ENCODE measurements around the gene ZBTB49. TPM values are rescaled to one million over a fixed set of nuclear protein-coding genes. Genes with fewer than 3 reads are reported as not detected.

Gene ZBTB49
- total RNA-seq = 1 to 10 TPM; 1.7 to 6.3 (median 4.4) TPM

DNA sequence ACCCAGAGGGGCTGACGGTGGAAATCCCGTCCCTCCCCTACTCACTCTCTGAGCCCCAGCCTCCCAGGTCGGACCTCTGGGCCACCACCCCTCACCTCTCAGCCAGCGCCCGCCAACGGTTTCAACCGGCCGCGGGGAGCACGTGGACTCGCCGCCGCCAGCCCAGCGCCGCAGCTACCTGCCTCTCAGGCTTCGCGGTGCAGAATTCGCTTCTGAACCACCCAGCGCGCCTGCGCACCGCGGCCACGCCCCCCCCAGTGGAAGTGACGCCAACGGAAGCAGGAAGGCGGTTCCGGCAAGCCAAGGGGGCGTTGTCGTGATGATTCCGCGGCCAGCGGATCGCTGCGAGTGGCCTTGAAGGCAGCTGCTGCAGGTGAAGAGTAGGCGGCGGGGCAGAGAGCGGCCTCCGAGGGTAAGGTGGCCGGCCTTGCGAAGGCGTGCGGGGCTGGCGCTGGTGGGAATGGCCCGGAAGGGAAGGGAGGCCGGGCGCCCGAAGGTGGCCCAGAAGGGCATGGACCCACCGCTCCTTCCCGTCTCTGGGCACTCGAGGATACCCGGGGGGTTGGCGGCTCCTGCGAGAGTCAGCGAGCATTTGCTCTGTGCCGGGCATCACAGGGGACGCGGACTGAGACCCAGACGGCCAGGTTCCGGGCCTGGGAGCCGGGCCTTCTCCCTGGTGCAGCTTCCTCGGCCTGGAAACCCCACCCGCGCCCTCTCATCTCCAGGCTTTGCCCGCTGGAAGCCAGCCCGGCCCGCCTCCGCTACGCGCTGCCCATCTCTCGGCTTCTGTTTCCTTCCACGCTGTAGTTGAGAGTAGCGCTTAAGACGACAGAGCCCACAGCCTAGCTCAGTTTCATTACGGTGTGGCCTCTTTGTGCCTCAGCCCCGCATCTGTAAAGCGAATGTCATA lies at the start of gene ZBTB49, which contains the start of gene LYAR:
TSS of gene ZBTB49 (plus strand) at position 311 of the 910 bp plus-strand sequence. CDS start 9,695 bp downstream, outside the sequence.
TSS of gene LYAR (minus strand) at position 214 of the 910 bp plus-strand sequence. CDS start 6,412 bp downstream, outside the sequence.
- Histone ChIP-seq H3K9me3 (no peaks in the 10 kb centered on the region), H3K36me3 (peaks cover 0 to 20% (median 0%) of the 10 kb centered on the region in 3 donors), H3K27me3 (no peaks in the 10 kb centered on the region), H3K4me3 (peak within 1 kb of the TSS; percentile 78 to 97 (median 94)), H3K4me1 (peaks cover 10 to 39% (median 20%) of the 10 kb centered on the region in 3 donors), H3K27ac (peak within 1 kb of the TSS; percentile 80 to 93 (median 90))
- intact Hi-C loops (cut with DNase I) = no loop called here
- whole genome bisulfite sequencing, 2 donors = 0 to 1% methylated on average over 18 to 30 of the region's 77 CpGs
- DNase-seq = peak; percentile 47
- peak in 3 of 4 donors; percentile 50 to 77 (median 75) for TF ChIP-seq POLR2A (IDR thresholded peaks at IDR 0.05)
- TF ChIP-seq, protein P1, sequence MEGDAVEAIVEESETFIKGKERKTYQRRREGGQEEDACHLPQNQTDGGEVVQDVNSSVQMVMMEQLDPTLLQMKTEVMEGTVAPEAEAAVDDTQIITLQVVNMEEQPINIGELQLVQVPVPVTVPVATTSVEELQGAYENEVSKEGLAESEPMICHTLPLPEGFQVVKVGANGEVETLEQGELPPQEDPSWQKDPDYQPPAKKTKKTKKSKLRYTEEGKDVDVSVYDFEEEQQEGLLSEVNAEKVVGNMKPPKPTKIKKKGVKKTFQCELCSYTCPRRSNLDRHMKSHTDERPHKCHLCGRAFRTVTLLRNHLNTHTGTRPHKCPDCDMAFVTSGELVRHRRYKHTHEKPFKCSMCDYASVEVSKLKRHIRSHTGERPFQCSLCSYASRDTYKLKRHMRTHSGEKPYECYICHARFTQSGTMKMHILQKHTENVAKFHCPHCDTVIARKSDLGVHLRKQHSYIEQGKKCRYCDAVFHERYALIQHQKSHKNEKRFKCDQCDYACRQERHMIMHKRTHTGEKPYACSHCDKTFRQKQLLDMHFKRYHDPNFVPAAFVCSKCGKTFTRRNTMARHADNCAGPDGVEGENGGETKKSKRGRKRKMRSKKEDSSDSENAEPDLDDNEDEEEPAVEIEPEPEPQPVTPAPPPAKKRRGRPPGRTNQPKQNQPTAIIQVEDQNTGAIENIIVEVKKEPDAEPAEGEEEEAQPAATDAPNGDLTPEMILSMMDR (IDR thresholded peaks at IDR 0.05) = no peak

- Histone ChIP-seq H3K27ac (no peak overlapping the region), H3K9me3 (no peaks in the 10 kb centered on the region), H3K4me1 (peaks cover 9 to 22% (median 18%) of the 10 kb centered on the region in 3 donors), H3K36me3 (peaks cover 0 to 49% (median 0%) of the 10 kb centered on the region in 3 donors), H3K27me3 (no peaks in the 10 kb centered on the region), H3K4me3 (no peak overlapping the region)
- intact Hi-C loops (cut with DNase I) = no loop called here
- no peak for DNase-seq
- WGBS, 2 donors = 88 to 96% methylated on average over 1 of the region's 1 CpG
- TF ChIP-seq, protein P1 (IDR thresholded peaks at IDR 0.05) = no peak
- no peak for TF ChIP-seq POLR2A (IDR thresholded peaks at IDR 0.05)
Measured at GRCh38 chr4:4245172-4245571, 44.9 kb upstream of the ZBTB49 start.

DNA sequence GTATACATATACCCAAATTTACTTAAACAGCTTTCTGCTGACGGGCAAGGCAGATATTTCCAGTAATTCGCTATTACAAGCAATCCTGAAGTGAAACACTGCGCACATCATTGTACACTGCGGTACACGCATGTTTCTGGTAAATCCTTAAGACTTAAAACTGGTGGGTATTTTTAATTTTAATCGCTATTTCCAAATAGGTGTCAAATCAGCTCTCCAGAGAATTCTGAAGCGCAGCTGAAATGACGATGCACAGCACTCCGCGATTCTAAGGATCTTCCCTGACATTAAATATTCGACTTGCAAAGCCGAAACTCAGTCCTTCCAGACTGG lies 42.4 kb upstream of the ZBTB49 start:
- intact Hi-C loops (cut with DNase I) = no loop called here
- Histone ChIP-seq H3K27ac (peak overlapping the region; percentile 92 to 96 (median 96)), H3K36me3 (peaks cover 0 to 30% (median 0%) of the 10 kb centered on the region in 3 donors), H3K9me3 (no peaks in the 10 kb centered on the region), H3K4me1 (peaks cover 9 to 22% (median 18%) of the 10 kb centered on the region in 3 donors), H3K4me3 (peak overlapping the region; percentile 76 to 87 (median 81)), H3K27me3 (no peaks in the 10 kb centered on the region)
- TF ChIP-seq, protein P1 (IDR thresholded peaks at IDR 0.05) = no peak
- TF ChIP-seq POLR2A (IDR thresholded peaks at IDR 0.05) = no peak
- 2% methylated on average over 10 to 12 of the region's 12 CpGs for WGBS, 2 donors
- no peak for DNase-seq

DNA sequence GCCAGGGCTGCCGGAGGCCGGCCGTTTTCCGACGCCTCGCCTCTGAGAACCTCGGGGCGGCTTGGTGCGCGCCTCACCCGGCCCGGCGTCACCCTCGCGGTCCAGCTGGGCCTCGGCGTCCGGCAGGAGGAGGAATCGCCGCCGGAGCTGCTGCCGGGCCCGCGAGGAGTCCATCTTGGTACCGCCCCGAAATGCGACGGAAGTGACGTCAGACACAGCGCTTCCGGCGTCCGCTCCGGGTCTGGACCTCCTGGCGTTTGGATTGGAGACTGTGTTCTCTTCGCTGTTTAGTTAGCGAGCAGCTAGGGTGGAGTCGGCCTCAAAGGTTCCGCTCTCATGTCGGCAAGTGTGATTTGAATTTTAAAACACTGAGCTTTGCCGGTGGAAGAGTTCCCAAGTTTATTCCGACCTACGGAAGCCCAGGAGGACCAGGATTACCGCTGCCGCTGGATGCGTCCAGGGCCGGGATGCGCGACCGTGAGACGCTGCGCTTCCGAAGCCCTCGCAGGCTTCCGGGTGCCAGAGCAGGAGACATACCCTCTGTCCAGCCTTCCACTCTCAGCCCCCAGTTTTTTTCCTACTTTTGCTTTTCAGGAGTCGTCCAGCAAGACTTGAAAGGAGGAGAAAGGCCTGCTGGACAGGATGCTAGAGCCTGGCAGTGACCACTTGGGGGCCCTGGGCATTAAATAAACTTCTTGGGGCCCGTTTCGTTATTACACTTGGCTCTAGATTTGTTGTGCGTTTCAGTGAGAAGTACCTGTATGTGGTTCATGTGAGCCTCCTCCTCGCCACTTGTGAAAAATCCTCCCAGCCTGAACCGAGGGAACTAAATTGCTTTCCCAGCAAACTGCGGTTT lies 41.8 kb upstream of the ZBTB49 start, which contains the start of gene TMEM128:
TSS of gene TMEM128 (minus strand) at position 195 of the 856 bp plus-strand sequence. CDS start at position 174, 21 bp downstream.
- intact Hi-C loops (cut with DNase I) = no loop called here
- TF ChIP-seq, protein P1 (IDR thresholded peaks at IDR 0.05) = peak in 4 of 6 experiments; percentile 29 to 39 (median 34)
- peak in 3 of 4 donors; percentile 31 to 72 (median 69) for TF ChIP-seq POLR2A (IDR thresholded peaks at IDR 0.05)
- Histone ChIP-seq H3K9me3 (no peaks in the 10 kb centered on the region), H3K27ac (peak within 1 kb of the TSS; percentile 92 to 96 (median 96)), H3K4me3 (peak within 1 kb of the TSS; percentile 76 to 87 (median 81)), H3K27me3 (no peaks in the 10 kb centered on the region), H3K36me3 (peaks cover 0 to 24% (median 0%) of the 10 kb centered on the region in 3 donors), H3K4me1 (peaks cover 9 to 22% (median 18%) of the 10 kb centered on the region in 3 donors)
- peak; percentile 57 for DNase-seq
- WGBS, 2 donors = 2 to 4% methylated on average over 14 to 34 of the region's 62 CpGs

All from esophagus squamous epithelium (tissue), 5 donors.